PC-9 (cell line): Measurements from ENCODE around the gene POU3F3. TPM values are rescaled to one million over a fixed set of nuclear protein-coding genes. Genes with fewer than 3 reads are reported as not detected.

Source experiments
- BruUV-seq: library from RNA; stranded (reverse); fragments of 400-500 nt; replicated peaks from 2 replicates; lab custom pipeline; 2021; lab: Mats Ljungman, UMichigan
- CTCF ChIA-PET: fragments of 300-600 bp; sonication (Branson Sonifier 250); formaldehyde crosslinking; loops from one replicate; lab custom pipeline; 2022; ENCODE audit warnings: antibody characterized with exemption; lab: Charles Lee
- POLR2A ChIA-PET: fragments of 300-600 bp; sonication (Branson Sonifier 250); formaldehyde crosslinking; loops from one replicate; lab custom pipeline; 2022; ENCODE audit warnings: antibody characterized with exemption; ENCODE audit not compliant: unreplicated experiment; lab: Charles Lee
- DNase-seq, 2 experiments: peaks; one replicate each; pipeline versions ENCODE4 v3.0.0 to v3.0.0-alpha.2; 2015 to 2022; ENCODE audit warnings: mixed read lengths in 1 of 2
- H2AFZ ChIP-seq: fragments of 200-600 bp; sonication (generic); 2 replicates; pipeline ENCODE4 v1.8.1; 2017; ENCODE audit warnings: antibody characterized with exemption
- H3F3A ChIP-seq: fragments of 200-600 bp; sonication (generic); 2 replicates; pipeline ENCODE4 v1.8.1; 2017; ENCODE audit warnings: antibody characterized with exemption, mild to moderate bottlenecking, low read depth; ENCODE audit not compliant: insufficient read depth
- H3K27ac ChIP-seq: fragments of 200-600 bp; sonication (generic); 2 replicates; pipeline ENCODE4 v1.6.1; 2016; ENCODE audit warnings: mixed run types
- H3K27me3 ChIP-seq: fragments of 200-600 bp; sonication (generic); 2 replicates; pipeline ENCODE4 v1.6.1; 2016; ENCODE audit warnings: low read depth, mixed run types; ENCODE audit not compliant: insufficient read depth
- H3K36me3 ChIP-seq: fragments of 200-600 bp; sonication (generic); 2 replicates; pipeline ENCODE4 v1.6.1; 2016; ENCODE audit warnings: low read depth, mixed run types
- H3K4me1 ChIP-seq: fragments of 200-600 bp; sonication (generic); replicated peaks from 2 replicates; pipeline ENCODE4 v1.6.1; 2016; ENCODE audit warnings: mixed run types; ENCODE audit not compliant: insufficient read depth
- H3K4me2 ChIP-seq: fragments of 200-600 bp; sonication (generic); 2 replicates; pipeline ENCODE4 v1.6.1; 2017; ENCODE audit warnings: mixed run types
- H3K4me3 ChIP-seq: fragments of 200-600 bp; sonication (generic); 2 replicates; pipeline ENCODE4 v1.6.1; 2016; ENCODE audit warnings: mixed run types
- H3K79me2 ChIP-seq: fragments of 200-600 bp; sonication (generic); 2 replicates; pipeline ENCODE4 v1.6.1; 2017; ENCODE audit warnings: low read depth, mixed run types
- H3K9me2 ChIP-seq: fragments of 200-600 bp; sonication (generic); 2 replicates; pipeline ENCODE4 v1.8.1; 2017; ENCODE audit warnings: mild to moderate bottlenecking; ENCODE audit not compliant: insufficient read depth
- H3K9me3 ChIP-seq: fragments of 200-600 bp; sonication (generic); 2 replicates; pipeline ENCODE4 v1.8.1; 2016; ENCODE audit warnings: low read depth; ENCODE audit not compliant: insufficient read depth
- H4K20me1 ChIP-seq: fragments of 200-600 bp; sonication (generic); 2 replicates; pipeline ENCODE4 v1.8.1; 2017; ENCODE audit not compliant: insufficient read depth
- CTCF ChIP-seq: fragments of 200-600 bp; sonication (generic); conservative IDR thresholded peaks from 2 replicates; pipeline ENCODE4 v1.6.1; 2017; ENCODE audit warnings: mixed run types, antibody characterized with exemption, mild to moderate bottlenecking, moderate library complexity
- EZH2 ChIP-seq: fragments of 200-600 bp; sonication (generic); IDR thresholded peaks from 2 replicates; pipeline ENCODE4 v1.8.0; 2017; ENCODE audit warnings: antibody characterized with exemption, low read depth
- intact Hi-C: fragments of 100-400 bp; cut with micrococcal nuclease; formaldehyde crosslinking; loops from one replicate; pipeline ENCODE4 v1.10.0; 2022; ENCODE audit not compliant: unreplicated experiment
- total RNA-seq: library from RNA; stranded (reverse); gene quantifications from 2 replicates; pipeline ENCODE4 v1.2.3, GENCODE V29; 2021

POU3F3 gene
- total RNA-seq, 1 experiment from 2014 or later: not detected

- no peak overlapping the region for H3K4me2 ChIP-seq
- no peaks in the 10 kb centered on the region for H3K9me2 ChIP-seq
- H4K20me1 ChIP-seq: no peaks in the 10 kb centered on the region
- POLR2A ChIA-PET: interaction anchor here (0.6 kb wide), 1 partner anchor 1964 kb away, joined by 3 read pairs; no protein-coding TSS in a partner anchor
- H3K27me3 ChIP-seq: peaks cover 37% of the 10 kb centered on the region
- H3F3A ChIP-seq: no peaks in the 10 kb centered on the region
- intact Hi-C loops: no loop called here
- no peak overlapping the region for H3K4me3 ChIP-seq
- H3K79me2 ChIP-seq: no peaks in the 10 kb centered on the region
- no peaks in the 10 kb centered on the region for H3K9me3 ChIP-seq
- CTCF ChIA-PET: interaction anchor here (0.8 kb wide), 1 partner anchor 90 kb away, joined by 6 read pairs; no protein-coding TSS in a partner anchor
- BruUV-seq: no TSS peak
- no peak for TF ChIP-seq EZH2
- TF ChIP-seq CTCF: no peak
- H3K36me3 ChIP-seq: no peaks in the 10 kb centered on the region
- no peaks in the 10 kb centered on the region for H3K4me1 ChIP-seq
- no peak for DNase-seq
- no peak overlapping the region for H3K27ac ChIP-seq
- no peak overlapping the region for H2AFZ ChIP-seq
These were observed 3.3 kb upstream of the POU3F3 start for GRCh38 chr2:104850361-104851290.

GRCh38 chr2:104851291-104852089 lies 2.4 kb upstream of the POU3F3 start:
- Histone ChIP-seq H3K79me2 (no peaks in the 10 kb centered on the region), H3F3A (no peaks in the 10 kb centered on the region), H3K4me3 (no peak overlapping the region), H3K4me2 (no peak overlapping the region), H3K9me3 (no peaks in the 10 kb centered on the region), H3K4me1 (no peaks in the 10 kb centered on the region), H3K36me3 (no peaks in the 10 kb centered on the region), H4K20me1 (no peaks in the 10 kb centered on the region), H2AFZ (no peak overlapping the region), H3K27ac (no peak overlapping the region), H3K9me2 (no peaks in the 10 kb centered on the region), H3K27me3 (peaks cover 29% of the 10 kb centered on the region)
- DNase-seq: no peak
- POLR2A ChIA-PET: no interaction called here
- BruUV-seq: no TSS peak
- no peak for TF ChIP-seq CTCF
- intact Hi-C loops: no loop called here
- CTCF ChIA-PET: no interaction called here

- Histone ChIP-seq H3K4me1 (no peaks in the 10 kb centered on the region), H3K4me2 (no peak overlapping the region), H3F3A (no peaks in the 10 kb centered on the region), H3K9me2 (no peaks in the 10 kb centered on the region), H3K27ac (no peak overlapping the region), H2AFZ (no peak overlapping the region), H3K79me2 (no peaks in the 10 kb centered on the region), H3K4me3 (no peak overlapping the region), H3K27me3 (peaks cover 24% of the 10 kb centered on the region), H3K9me3 (no peaks in the 10 kb centered on the region), H3K36me3 (no peaks in the 10 kb centered on the region), H4K20me1 (no peaks in the 10 kb centered on the region)
- BruUV-seq: no TSS peak
- no peak for DNase-seq
- intact Hi-C loops: no loop called here
- CTCF ChIA-PET: no interaction called here
- no peak for TF ChIP-seq CTCF
- TF ChIP-seq EZH2: no peak
- POLR2A ChIA-PET: no interaction called here
These were observed 1.7 kb upstream of the POU3F3 start for GRCh38 chr2:104852090-104852666.
